ENCODE data around the gene GPSM1.
A peak's percentile ranks its signal among the peaks of the same experiment; 100 is the strongest.

GPSM1 gene

GRCh38 chr9:136379891-136380290, 52.6 kb downstream of the GPSM1 start:
- no peak for DNase-seq

GRCh38 chr9:136380381-136380780, 53.0 kb downstream of the GPSM1 start:
- DNase-seq, result no peak

- no peak for DNase-seq
These were observed 54.0 kb downstream of the GPSM1 start for GRCh38 chr9:136381311-136381710.

- no peak for DNase-seq
These were observed 54.7 kb downstream of the GPSM1 start for GRCh38 chr9:136381966-136382513.

- DNase-seq, result no peak
These were observed 56.1 kb downstream of the GPSM1 start for GRCh38 chr9:136383436-136383835.

- peak; percentile 27 for DNase-seq
These were observed 57.7 kb downstream of the GPSM1 start for GRCh38 chr9:136385015-136385414.

GRCh38 chr9:136386018-136386417, 58.7 kb downstream of the GPSM1 start:
- DNase-seq, result no peak

- DNase-seq, result no peak
These were observed 59.9 kb downstream of the GPSM1 start for GRCh38 chr9:136387217-136387616.

GRCh38 chr9:136389396-136389795, 62.1 kb downstream of the GPSM1 start:
- DNase-seq, result no peak

- no peak for DNase-seq
These were observed 64.6 kb downstream of the GPSM1 start for GRCh38 chr9:136391737-136392537.

GRCh38 chr9:136392538-136393449, 65.5 kb downstream of the GPSM1 start:
- DNase-seq, result no peak

- DNase-seq, result no peak
These were observed 66.2 kb downstream of the GPSM1 start for GRCh38 chr9:136393531-136393930.

GRCh38 chr9:136394312-136395019, 67.1 kb downstream of the GPSM1 start:
- no peak for DNase-seq

- DNase-seq, result no peak
These were observed 67.6 kb downstream of the GPSM1 start for GRCh38 chr9:136395020-136395340.

- DNase-seq, result no peak
These were observed 68.2 kb downstream of the GPSM1 start for GRCh38 chr9:136395345-136396218.

- DNase-seq, result no peak
These were observed 68.8 kb downstream of the GPSM1 start for GRCh38 chr9:136396219-136396515.

- DNase-seq, result no peak
These were observed 70.3 kb downstream of the GPSM1 start for GRCh38 chr9:136397643-136398042.

GRCh38 chr9:136398286-136398685, 70.9 kb downstream of the GPSM1 start:
- no peak for DNase-seq

GRCh38 chr9:136399176-136400037, 72.1 kb downstream of the GPSM1 start:
- DNase-seq, result peak; percentile 25

- peak; percentile 83 for DNase-seq
These were observed 72.9 kb downstream of the GPSM1 start, which contains the start of gene SNAPC4 for GRCh38 chr9:136400038-136400834. Gene SNAPC4, minus strand, starts transcription at chr9:136400170. Its CDS starts 1,742 bp downstream, at chr9:136398428.

Measured in activated CD4-positive, alpha-beta T cell treated with anti-CD3 and anti-CD28 coated beads, Interleukin-2, amount 50 U/mL, for 1 hour (primary cell).